HG03442 (cell line): ENCODE measurements around the gene FSIP2.
"Not testable (repeated sequence)": the region's sequence is repeated elsewhere in the genome, so short reads cannot be mapped to it uniquely, and the experiment has no call there.

Experiments
- ATAC-seq: cut with Tn5 transposase; IDR thresholded peaks from one replicate; pipeline ENCODE4 v1.9.1; 2021; ENCODE audit warnings: mild to moderate bottlenecking, moderate library complexity; ENCODE audit not compliant: unreplicated experiment

FSIP2 gene

DNA sequence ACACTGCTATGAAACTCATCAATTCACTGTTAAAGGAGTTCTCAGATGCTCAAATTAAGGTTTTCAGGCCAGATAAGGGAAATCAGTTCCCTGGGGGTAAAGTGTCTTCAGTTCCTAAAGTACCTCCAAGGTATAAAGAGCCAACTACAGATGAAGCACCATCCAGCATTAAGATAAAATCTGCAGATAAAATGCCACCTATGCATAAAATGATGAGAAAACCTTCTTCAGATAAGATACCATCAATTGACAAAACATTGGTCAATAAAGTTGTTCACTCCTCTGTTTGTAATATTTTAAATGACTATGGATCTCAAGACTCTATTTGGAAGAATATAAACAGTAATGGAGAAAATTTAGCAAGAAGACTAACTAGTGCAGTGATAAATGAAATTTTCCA lies 68.2 kb downstream of the FSIP2 start:
- no peak for ATAC-seq

DNA sequence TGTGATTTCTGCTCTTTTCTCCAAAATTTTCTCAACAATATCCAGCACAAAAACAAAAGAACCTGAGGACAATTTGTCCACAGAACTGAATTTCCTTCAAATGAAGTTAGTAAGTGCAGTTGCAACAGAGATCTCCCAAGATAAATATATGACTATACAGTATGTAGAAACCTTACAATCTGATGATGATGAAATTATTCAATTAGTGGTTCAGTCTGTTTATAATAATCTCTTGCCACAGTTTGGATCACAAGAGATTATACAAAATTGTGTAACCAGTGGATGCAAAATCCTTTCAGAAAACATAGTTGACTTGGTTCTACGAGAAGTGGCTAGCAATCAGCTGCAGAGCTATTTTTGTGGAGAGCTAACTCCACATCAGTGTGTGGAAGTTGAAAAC lies 68.7 kb downstream of the FSIP2 start:
- no peak for ATAC-seq

DNA sequence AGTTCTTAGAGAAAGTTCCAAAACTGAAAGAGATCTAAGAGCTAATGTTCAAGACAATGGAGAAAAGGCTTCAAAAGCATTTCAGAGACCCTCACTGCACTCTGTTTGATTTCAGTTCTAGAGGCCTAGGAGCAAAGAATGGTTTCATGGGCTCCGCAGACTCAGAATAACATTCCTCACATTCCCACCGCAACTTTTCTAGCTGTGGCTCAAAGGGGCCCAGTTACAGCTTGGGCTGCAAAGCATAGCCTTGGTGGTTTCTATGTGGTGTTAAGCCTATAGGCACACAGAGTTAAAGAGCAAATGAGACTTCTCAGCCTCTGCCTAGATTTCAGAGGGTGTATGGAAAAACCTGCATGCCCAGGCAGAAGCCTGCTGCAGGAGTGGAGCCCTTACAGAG lies 73.0 kb downstream of the FSIP2 start:
- ATAC-seq, result no peak

DNA sequence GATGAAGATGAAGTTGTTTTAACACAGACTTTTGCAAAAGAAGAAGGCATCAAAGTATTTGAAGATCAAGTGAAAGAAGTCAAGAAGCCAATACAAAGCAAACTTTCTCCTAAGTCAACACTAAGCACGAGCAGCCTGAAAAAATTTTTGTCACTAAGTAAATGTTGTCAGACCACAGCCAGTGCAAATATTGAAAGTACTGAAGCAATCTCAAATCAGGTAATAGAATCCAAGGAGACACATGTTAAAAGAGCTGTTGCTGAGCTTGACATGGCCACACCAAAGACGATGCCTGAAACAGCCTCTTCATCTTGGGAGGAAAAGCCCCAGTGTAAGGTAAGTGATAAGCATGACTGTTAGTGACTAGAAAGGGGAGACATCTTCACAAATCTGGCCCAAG lies 75.1 kb downstream of the FSIP2 start:
- ATAC-seq, result no peak

DNA sequence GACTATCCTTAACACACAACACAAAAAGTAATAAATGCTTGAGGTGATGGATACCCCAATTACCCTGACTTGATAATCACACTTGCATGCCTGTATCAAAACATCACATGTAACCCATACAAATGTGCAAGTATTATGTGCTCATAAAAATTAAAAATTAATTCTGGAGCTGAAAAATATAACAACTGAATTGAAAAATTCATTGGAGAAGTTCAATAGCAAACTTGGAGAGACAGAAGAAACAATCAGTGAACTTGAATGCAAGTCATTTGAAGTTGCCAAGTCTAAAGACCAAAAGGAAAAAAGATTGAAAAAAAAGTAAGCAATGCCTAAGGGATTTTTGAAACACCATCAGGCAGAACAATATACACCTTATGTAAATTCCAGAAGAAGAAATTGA lies 79.4 kb downstream of the FSIP2 start:
- no peak for ATAC-seq

DNA sequence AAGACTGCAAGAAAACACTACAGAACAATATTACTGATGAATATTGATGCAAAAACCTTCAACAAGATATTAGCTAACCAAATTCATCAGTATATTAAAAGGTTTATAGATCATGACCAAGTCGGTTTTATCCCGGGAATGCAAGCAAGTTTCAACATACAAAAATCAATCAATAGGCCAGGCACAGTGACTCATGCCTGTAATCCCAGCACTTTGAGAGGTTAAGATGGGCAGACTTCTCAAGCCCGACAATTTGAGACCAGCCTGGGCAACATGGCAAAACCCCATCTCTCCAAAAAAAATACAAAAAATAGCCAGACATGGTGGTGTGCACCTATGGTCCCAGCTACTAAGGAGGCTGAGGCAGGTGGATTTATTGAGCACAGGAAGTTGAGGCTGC lies 82.9 kb downstream of the FSIP2 start:
- ATAC-seq, result no peak

DNA sequence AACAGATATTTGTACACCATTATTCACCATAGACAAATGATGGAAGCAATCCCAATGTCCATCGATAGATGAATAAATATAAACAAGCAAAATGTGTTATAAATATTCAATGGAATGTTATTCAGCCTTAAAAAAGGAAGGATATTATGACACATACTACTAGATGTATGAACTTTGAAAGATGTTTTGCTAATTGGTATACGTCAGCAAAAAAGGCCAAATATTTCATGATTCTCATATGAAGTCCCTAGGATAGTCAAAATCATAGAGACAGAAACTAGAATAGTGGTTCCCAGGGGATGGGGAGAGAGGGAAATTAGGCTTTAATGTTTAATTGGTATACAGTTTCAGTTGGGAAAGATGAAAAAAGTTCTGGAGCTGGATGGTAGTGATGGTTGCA lies 85.2 kb downstream of the FSIP2 start:
- ATAC-seq, result no peak

DNA sequence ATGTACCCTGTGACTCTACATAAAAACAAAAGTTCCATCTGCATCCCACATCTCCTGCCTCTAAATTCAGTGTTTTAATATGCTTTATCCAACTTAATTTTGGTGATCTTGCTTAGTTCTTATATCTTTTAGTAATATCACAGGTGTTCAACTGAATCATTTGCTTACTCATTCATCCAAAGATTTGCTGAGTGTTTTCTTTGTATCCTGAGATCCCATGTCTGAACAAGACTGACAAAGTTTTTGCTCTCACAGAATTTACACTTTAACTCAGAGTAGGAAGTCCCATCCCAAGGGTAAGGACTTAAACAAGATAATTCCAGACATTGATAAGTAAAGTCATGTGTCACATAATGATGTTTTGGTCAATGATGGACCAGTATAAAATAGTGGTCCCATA lies 87.0 kb downstream of the FSIP2 start:
- ATAC-seq, result no peak

DNA sequence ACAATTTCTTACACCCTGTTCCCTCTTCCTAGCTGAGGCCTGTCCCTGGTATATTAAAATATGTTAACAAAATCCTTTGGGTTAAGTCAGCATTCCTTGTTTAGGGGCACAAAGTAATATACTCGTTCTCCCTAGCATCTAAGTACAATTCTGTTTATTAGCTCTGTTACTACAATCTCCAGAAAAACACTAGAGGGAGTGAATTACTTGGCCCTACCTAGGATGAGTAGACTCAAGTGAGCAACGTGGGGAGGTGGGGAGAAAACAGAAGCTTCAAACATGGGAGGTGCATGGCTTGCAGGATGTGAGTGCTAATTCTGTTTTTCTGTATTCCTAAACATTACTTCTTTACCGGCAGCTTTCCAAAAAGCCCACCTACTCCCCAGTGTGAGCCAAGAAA lies 89.7 kb downstream of the FSIP2 start:
- no peak for ATAC-seq

DNA sequence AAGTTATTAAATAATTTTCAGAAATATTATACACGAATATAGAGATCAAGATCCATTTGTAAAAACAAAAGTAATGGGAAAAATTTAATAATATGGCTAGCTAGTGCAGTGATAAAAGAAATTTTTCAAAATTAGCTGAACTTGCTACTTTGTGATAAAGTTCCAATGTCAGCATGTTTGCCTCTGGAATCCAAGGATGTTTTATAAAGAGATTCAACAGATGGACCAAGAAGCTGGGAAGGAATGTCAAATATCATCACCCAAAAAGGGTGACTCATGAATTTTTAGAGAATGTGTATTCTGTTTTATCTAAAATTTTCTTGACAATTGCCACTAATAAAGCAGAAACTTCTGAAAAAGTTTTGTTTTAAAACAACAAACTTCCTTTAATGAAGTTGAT lies 95.3 kb downstream of the FSIP2 start:
- no peak for ATAC-seq

DNA sequence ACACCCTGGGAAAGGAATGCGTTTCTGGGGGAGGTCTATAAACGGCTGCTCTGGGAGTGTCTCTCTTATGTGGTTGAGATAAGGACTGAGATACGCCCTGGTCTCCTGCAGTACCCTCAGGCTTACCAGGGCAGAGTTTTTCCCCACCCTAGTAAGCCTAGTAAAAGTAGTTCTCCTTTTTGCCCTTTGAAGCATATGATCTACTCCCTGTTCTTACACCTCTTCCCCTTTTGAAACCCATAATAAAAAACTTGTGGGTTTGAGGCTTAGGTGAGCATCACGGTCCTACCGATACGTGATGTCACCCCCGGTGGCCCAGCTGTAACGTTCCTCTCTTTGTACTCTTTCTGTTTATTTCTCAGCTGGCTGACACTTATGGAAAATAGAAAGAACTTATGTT lies 97.4 kb downstream of the FSIP2 start:
- ATAC-seq, result no peak

DNA sequence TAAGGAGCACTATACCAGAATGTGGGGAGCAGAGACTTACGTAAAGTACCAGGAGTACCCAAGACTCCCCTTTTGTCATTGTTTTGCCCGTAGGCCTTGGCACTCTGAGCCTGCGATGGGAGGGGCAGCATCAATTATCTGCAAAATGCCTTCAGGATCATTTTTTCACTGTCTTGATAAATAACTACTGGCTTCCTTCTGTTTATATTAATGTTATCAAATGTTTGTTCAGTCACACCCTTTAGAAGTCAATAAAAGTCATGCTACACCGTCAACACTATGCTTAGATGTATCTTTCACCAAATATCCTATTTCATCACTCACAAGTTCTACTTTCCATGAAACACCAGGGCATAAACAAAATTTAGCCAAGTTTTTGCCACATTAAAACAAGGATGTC lies 116.3 kb downstream of the FSIP2 start:
- ATAC-seq, result no peak

DNA sequence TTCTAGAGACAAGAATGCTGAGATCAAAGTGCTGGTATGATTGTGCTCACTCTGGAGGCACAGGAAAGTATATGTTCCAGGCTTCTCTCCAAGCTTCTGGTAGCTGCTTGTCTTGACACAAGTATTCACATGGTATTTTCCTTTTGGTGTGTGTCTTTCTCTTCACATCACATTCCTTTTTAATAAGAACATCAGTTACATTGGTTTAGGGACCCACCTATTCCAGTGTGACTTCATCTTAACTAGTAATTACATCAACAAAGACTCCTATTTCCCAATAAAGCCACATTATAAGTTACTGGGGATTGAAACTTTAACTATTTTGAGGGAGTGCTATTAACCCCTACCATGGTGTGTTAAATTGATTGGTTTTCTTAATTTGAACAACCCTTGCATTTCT lies 119.1 kb downstream of the FSIP2 start:
- ATAC-seq, result no peak

DNA sequence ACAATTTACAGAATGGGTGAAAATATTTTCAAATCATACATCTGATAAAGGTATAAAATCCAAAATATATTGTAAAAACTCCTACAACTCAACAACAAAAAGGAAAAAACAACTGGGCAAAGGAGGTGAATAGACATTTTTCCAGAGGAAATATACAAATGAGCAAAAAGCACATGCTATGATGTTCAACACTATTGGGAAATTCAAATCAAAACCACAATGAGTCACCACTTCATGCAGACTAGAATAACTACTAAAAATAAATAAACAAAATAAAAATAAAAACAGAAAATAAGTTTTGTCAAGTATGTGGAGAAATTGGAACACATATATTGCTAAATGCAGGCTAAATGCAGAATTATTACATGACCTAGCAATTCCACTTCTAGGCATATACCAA lies 120.9 kb downstream of the FSIP2 start:
- no peak for ATAC-seq

DNA sequence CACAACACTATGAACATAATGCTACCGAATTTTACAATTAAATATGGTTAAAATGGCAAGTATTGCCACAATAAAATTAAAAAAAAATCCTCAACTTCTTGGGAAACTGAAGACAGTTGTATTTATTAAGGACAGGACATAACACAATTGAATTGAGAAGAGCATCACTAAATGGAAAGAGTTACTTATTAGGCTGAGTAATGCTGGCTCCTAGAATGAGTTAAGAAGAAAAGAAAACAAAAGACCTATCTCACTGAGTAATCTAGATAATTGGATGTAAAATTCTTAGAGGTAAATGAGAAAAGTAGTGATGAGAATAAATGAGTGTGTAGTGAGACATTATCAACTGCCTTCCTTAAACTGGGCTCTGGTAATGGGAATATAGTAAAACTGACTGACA lies 121.7 kb downstream of the FSIP2 start:
- ATAC-seq, result no peak

DNA sequence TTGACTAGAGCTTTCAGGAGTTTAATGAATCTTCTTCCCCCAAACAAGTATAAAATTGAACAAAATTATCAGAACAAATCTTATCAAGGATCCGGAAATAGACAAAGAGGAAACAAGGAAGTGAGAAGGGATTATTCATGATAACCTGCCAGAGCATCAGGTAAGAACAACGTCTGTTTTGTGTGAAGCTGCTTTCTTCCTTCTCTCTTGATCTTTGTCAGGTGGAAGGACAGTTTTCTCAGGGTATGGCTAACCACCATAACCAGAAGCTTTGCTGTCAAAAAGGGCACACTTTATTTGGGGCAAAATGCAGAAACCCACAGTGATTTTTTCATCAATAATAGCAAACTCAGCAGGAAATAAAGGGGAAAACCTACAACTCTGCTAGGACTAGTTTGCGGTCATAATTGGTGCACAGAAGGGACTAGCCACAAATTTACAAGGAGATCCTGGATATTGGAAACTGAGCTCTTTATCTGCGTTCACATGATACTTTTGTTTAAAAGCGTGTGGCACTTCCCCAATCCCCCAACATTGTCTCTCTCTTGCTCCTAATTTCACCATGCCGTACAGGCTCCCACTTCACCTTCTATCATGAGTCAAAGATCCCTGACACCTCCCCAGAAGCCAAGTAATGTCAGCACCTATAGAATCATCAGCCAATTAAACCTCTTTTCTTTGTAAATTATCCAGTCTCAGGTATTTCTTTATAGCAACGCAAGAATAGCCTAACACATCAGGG lies 124.2 kb downstream of the FSIP2 start:
- no peak for ATAC-seq

DNA sequence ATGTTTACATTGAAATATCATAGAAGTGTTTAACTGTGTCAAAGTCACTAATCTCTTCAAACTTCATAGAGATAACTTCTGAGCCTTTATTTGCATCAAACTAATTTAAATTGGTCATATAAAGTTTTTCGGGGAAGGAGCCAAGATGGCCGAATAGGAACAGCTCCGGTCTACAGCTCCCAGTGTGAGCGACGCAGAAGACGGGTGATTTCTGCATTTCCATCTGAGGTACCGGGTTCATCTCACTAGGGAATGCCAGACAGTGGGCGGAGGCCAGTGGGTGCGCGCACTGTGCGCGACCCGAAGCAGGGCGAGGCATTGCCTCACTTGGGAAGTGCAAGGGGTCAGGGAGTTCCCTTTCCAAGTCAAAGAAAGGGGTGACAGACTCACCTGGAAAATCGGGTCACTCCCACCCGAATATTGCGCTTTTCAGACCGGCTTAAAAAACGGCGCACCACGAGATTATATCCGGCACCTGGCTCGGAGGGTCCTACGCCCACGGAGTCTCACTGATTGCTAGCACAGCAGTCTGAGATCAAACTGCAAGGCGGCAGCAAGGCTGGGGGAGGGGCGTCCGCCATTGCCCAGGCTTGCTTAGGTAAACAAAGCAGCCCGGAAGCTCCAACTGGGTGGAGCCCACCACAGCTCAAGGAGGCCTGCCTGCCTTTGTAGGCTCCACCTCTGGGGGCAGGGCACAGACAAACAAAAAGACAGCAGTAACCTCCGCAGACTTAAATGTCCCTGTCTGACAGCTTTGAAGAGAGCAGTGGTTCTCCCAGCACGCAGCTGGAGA lies 126.1 kb downstream of the FSIP2 start:
- not testable (repeated sequence) for ATAC-seq

DNA sequence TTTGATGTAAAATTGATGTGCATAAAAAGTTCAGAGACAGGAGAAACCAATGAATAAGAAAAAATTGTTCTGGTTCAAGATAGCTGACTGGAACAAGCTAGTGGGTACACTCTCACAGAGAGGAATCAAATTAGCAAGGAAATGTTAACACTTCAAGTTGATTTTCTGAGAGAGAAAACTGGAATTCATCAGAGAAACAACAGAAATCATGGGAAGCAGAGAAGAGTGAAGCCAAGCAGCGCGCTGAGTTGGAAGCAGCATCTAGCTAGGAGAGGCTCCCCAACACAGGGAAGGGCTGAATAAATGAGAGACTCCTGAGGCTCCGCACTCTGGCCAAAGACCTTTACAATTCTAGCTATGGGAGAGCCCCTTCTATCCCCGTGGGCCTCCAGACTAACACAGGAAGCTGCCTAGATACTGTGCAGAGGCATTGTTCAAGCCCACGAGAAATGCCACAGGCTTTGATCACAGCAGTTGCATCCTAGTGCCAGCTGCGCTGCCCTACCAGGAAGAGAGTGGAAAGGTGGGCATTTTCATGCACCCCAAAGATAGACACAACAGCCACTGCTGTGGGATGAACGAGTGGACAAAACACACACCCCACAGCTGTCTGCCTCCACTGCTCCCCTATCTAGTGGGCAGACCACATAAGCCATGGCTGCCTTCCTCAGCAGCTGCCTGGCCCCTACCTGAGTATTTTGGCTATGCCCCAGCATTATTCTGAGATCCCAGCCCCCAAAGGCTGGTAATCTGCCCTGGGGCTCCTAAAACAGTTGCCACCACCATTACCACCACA lies 136.7 kb downstream of the FSIP2 start:
- no peak for ATAC-seq

DNA sequence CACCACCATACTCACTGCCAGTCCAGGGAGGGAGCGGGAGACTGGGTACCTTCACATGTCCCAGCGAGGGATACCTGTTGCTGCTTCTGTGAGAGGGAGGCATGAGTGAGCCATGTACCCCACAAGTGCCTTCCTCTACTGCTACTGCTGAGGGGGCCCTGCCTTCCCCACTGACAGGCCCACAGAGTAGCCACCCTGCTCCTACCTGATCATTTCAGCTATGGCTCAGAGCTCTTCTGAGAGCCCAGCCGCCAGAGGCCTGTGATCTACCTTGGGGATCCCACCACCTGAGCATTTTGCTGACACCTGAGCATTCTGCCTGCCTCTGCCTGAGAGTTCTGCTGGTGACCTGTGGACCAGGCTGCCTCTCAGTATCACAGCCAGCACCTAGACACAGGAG lies 137.6 kb downstream of the FSIP2 start:
- no peak for ATAC-seq

DNA sequence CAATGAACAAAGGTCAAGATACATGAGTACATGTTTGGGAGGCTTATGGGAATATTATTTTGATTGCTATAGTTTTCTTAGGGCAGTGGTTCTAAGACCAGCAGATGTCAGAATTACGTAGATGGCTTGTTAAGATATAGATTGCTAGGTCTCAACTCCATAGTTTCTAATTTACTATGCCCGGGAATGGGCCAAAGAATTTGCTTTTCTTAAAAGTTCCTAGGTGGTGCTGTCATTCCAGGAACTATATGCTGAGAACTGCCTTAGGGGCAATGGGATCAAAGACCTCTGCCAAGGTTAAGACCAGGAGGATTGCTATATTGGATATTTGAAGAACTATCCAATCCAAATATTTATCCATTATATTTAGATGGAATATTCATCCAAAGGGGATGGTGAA lies 141.8 kb downstream of the FSIP2 start:
- no peak for ATAC-seq
